ENCODE data around the gene TRIOBP.

- TF ChIP-seq REST (IDR thresholded peaks at IDR 0.05; ENCODE audit: borderline replicate concordance in 1 of 2, low read depth in 1 of 2, low read length in 2 of 2) (no peak), ZNF7 (CRISPR knock-in tag; IDR thresholded peaks at IDR 0.05) (no peak), CTCF (CRISPR knock-in tag; IDR thresholded peaks at IDR 0.05) (no peak), TBP (CRISPR knock-in tag; IDR thresholded peaks at IDR 0.05) (no peak), ATF3 (CRISPR knock-in tag; IDR thresholded peaks at IDR 0.05) (no peak), LBX2 (CRISPR knock-in tag; IDR thresholded peaks at IDR 0.05; ENCODE audit: borderline replicate concordance) (no peak), POLR2AphosphoS2 (IDR thresholded peaks at IDR 0.05; ENCODE audit: low read depth, low read length) (no peak), POLR2AphosphoS5 (IDR thresholded peaks at IDR 0.05; ENCODE audit: low read depth, low read length) (no peak), USF2 (IDR thresholded peaks at IDR 0.05; ENCODE audit: low read depth, low read length) (no peak), USF2 (CRISPR knock-in tag; IDR thresholded peaks at IDR 0.05; ENCODE audit: borderline replicate concordance) (no peak), ZNF138 (CRISPR knock-in tag; IDR thresholded peaks at IDR 0.05; ENCODE audit: low read depth) (no peak), ZHX2 (IDR thresholded peaks at IDR 0.05; ENCODE audit: low read depth) (no peak), ZHX2 (CRISPR knock-in tag; IDR thresholded peaks at IDR 0.05; ENCODE audit: borderline replicate concordance) (no peak), EZH2 (conservative IDR thresholded peaks at IDR 0.05; ENCODE audit: low read depth, low read length) (no peak), ZNF775 (CRISPR knock-in tag; IDR thresholded peaks at IDR 0.05; ENCODE audit: borderline replicate concordance) (no peak)
These were observed 44.5 kb downstream of the TRIOBP start for GRCh38 chr22:37741312-37741795.
